Stimulated activated CD4-positive, alpha-beta T cell treated with anti-CD3 and anti-CD28 coated beads, Interleukin-1b, Interleukin-23, amount 100 ng/mL, for 48 hours (primary cell): ENCODE measurements around the gene PARP11.

Experiments
- DNase-seq: peaks from one replicate; pipeline ENCODE4 v3.0.0-alpha.2; 2020

The PARP11 gene

DNA sequence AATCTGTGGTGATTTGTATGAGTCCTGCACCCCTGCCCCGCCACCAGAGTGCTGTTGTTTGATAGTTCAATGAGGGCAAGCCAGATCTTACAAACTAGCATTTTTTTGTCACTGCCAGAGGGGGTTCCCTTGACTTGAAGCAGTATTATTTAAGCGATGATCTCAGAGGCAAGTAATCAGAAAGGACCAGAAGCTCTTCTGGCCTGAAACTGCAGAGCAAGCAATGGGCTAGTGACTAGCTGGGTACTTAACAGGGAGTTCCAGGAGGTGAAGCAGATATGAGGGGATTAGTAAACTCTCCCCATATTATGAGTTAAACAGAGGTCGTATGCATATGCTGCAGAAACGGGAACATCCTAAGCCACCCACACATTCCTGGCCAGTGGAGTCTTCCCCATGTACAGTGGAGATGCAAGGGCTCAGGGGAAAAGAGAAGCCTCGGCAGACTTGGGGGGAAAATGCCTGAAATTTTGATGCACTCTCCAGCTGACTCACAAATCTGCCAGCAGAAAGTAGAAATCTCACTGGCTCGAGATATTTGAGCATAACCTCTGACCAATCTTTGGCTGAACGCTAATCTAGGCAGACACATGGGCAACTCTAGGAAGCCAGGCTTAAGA, 112.0 kb downstream of the PARP11 start:
- DNase-seq: no peak

DNA sequence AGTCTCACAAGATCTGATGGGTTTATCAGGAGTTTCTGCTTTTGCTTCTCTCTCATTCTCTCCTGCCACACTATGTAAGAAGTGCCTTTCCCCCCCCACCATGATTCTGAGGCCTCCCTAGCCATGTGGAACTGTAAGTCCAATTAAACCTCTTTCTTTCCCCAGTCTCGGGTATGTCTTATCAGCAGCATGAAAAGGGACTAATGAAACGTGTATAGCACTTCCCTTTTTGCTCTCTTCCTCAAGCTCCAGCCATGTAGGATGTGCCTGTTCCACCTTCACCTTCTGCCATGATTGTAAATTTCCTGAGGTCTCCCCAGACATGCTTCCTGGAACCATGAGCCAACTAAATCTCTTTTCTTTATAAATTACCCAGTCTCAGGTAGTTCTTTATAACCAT, 113.3 kb downstream of the PARP11 start:
- DNase-seq: no peak
